Esophagus (tissue), 2 donors: ENCODE measurements around the gene INO80E. TPM values are rescaled to one million over a fixed set of nuclear protein-coding genes. Genes with fewer than 3 reads are reported as not detected.
"Not testable (repeated sequence)": the region's sequence is repeated elsewhere in the genome, so short reads cannot be mapped to it uniquely, and the experiment has no call there.

Experiments
- H3K27ac ChIP-seq, 2 donors: one replicate each; pipeline ENCODE4 v1.5.1; 2013; ENCODE audit warnings: low read depth in 2 of 2, mild to moderate bottlenecking in 2 of 2, inconsistent platforms in 1 of 2, low read length in 1 of 2, moderate library complexity in 1 of 2
- H3K27me3 ChIP-seq, 2 donors: one replicate each; pipeline ENCODE4 v1.6.1; 2013; ENCODE audit warnings: low read length in 2 of 2, control low read depth in 1 of 2, mild to moderate bottlenecking in 1 of 2; ENCODE audit not compliant: insufficient read depth in 2 of 2, control insufficient read depth in 1 of 2
- H3K36me3 ChIP-seq, 2 donors: one replicate each; pipeline ENCODE4 v1.6.1; 2013; ENCODE audit warnings: low read length in 1 of 2; ENCODE audit not compliant: control insufficient read depth in 2 of 2, insufficient read depth in 2 of 2
- H3K4me1 ChIP-seq, 2 donors: one replicate each; pipeline ENCODE4 v1.6.1; 2013; ENCODE audit warnings: low read length in 1 of 2; ENCODE audit not compliant: control insufficient read depth in 2 of 2, insufficient read depth in 2 of 2
- H3K4me3 ChIP-seq, 2 donors: one replicate each; pipeline ENCODE4 v1.5.1; 2013; ENCODE audit warnings: low read length in 2 of 2, mild to moderate bottlenecking in 2 of 2, low read depth in 1 of 2, moderate library complexity in 1 of 2
- H3K9me3 ChIP-seq, 2 donors: one replicate each; pipeline ENCODE4 v1.6.1; 2013; ENCODE audit warnings: mild to moderate bottlenecking in 2 of 2, low read depth in 1 of 2, low read length in 1 of 2, moderate library complexity in 1 of 2; ENCODE audit not compliant: control insufficient read depth in 2 of 2, insufficient read depth in 1 of 2
- WGBS, 2 donors: extraction: QIAGEN DNeasy Blood & Tissue Kit; methylation state at CpG; one replicate each; pipeline ENCODE4 v1.1.7; 2013; 5-methylcytosine and 5-hydroxymethylcytosine counted together
- polyA plus RNA-seq, 2 donors: library from polyadenylated mRNA; stranded (reverse); fragments of 200-250 nt; gene quantifications; one replicate each; pipeline ENCODE4 v1.2.3, GENCODE V29; 2013
- donor health status: healthy with polysubstance abuse.
- donor health status: Bipolar disorder and iron deficiency.

INO80E gene
- polyA plus RNA-seq, 2 donors: 46.4 to 82.1 TPM

- WGBS, 2 donors: 78 to 80% methylated on average over 34 of the region's 34 CpGs
- Histone ChIP-seq H3K4me1 (peaks cover 6 to 12% of the 10 kb centered on the region in 2 donors), H3K9me3 (no peaks in the 10 kb centered on the region), H3K36me3 (peaks cover 0 to 7% of the 10 kb centered on the region in 2 donors), H3K27ac (no peak overlapping the region), H3K4me3 (no peak overlapping the region), H3K27me3 (peaks cover 0 to 14% of the 10 kb centered on the region in 2 donors)
Measured at GRCh38 chr16:30006659-30007377, 10.8 kb downstream of the INO80E start.

- Histone ChIP-seq H3K27ac (no peak overlapping the region), H3K9me3 (no peaks in the 10 kb centered on the region), H3K27me3 (peaks cover 0 to 15% of the 10 kb centered on the region in 2 donors), H3K4me1 (peaks cover 6 to 12% of the 10 kb centered on the region in 2 donors), H3K36me3 (peaks cover 0 to 3% of the 10 kb centered on the region in 2 donors), H3K4me3 (no peak overlapping the region)
- WGBS, 2 donors: 62 to 67% methylated on average over 11 of the region's 11 CpGs
Measured at GRCh38 chr16:30007378-30007895, 11.4 kb downstream of the INO80E start.

- Histone ChIP-seq H3K4me1 (peaks cover 6 to 12% of the 10 kb centered on the region in 2 donors), H3K27ac (no peak overlapping the region), H3K4me3 (no peak overlapping the region), H3K27me3 (peaks cover 0 to 15% of the 10 kb centered on the region in 2 donors), H3K36me3 (peaks cover 0 to 2% of the 10 kb centered on the region in 2 donors), H3K9me3 (no peaks in the 10 kb centered on the region)
- WGBS, 2 donors: 39 to 45% methylated on average over 22 to 26 of the region's 26 CpGs
Measured at GRCh38 chr16:30009085-30009862, 13.2 kb downstream of the INO80E start.

- WGBS, 2 donors: 18 to 21% methylated on average over 31 to 34 of the region's 34 CpGs
- Histone ChIP-seq H3K36me3 (peaks cover 0 to 2% of the 10 kb centered on the region in 2 donors), H3K9me3 (no peaks in the 10 kb centered on the region), H3K27ac (no peak overlapping the region), H3K27me3 (peaks cover 0 to 15% of the 10 kb centered on the region in 2 donors), H3K4me1 (peaks cover 6 to 12% of the 10 kb centered on the region in 2 donors), H3K4me3 (peak overlapping the region in 1 of 2 donors; percentile 36)
Measured at GRCh38 chr16:30009990-30010843, 14.2 kb downstream of the INO80E start.

GRCh38 chr16:30010844-30011713 is 15.0 kb downstream of the INO80E start, which contains the start of gene DOC2A:
Gene DOC2A, minus strand, starts transcription at chr16:30011027. Its CDS starts 805 bp downstream, at chr16:30010222.
- WGBS, 2 donors: 1% methylated on average over 49 to 98 of the region's 99 CpGs
- Histone ChIP-seq H3K27ac (no peak within 1 kb of the TSS), H3K27me3 (peaks cover 0 to 15% of the 10 kb centered on the region in 2 donors), H3K36me3 (peaks cover 0 to 2% of the 10 kb centered on the region in 2 donors), H3K4me3 (peak within 1 kb of the TSS; percentile 27 to 36), H3K4me1 (peaks cover 6 to 12% of the 10 kb centered on the region in 2 donors), H3K9me3 (no peaks in the 10 kb centered on the region)

GRCh38 chr16:30011714-30012504 is 15.9 kb downstream of the INO80E start:
- Histone ChIP-seq H3K4me1 (peaks cover 6 to 12% of the 10 kb centered on the region in 2 donors), H3K4me3 (peak overlapping the region in 1 of 2 donors; percentile 36), H3K27ac (no peak overlapping the region), H3K27me3 (peaks cover 0 to 15% of the 10 kb centered on the region in 2 donors), H3K9me3 (no peaks in the 10 kb centered on the region), H3K36me3 (no peaks in the 10 kb centered on the region)
- WGBS, 2 donors: 28 to 32% methylated on average over 31 of the region's 31 CpGs

- H3K4me3 ChIP-seq, H3K9me3 ChIP-seq, H3K36me3 ChIP-seq, H3K27ac ChIP-seq: not testable (repeated sequence)
- 83 to 85% methylated on average over 14 of the region's 14 CpGs for WGBS, 2 donors
- Histone ChIP-seq H3K4me1 (peaks cover 6 to 12% of the 10 kb centered on the region in 2 donors), H3K27me3 (peaks cover 0 to 15% of the 10 kb centered on the region in 2 donors)
Measured at GRCh38 chr16:30012598-30012997, 16.6 kb downstream of the INO80E start.

GRCh38 chr16:30015450-30015849 is 19.4 kb downstream of the INO80E start:
- not testable (repeated sequence) for H3K36me3 ChIP-seq, H3K9me3 ChIP-seq, H3K4me1 ChIP-seq, H3K27ac ChIP-seq, H3K4me3 ChIP-seq
- H3K27me3 ChIP-seq: peaks cover 0 to 11% of the 10 kb centered on the region in 2 donors
- 87 to 89% methylated on average over 7 of the region's 7 CpGs for WGBS, 2 donors
